ENCODE results near the gene CHAC1. TPM values are rescaled to one million over a fixed set of nuclear protein-coding genes. Genes with fewer than 3 reads are reported as not detected.

Gene CHAC1
- total and polyA plus RNA-seq, 7 donors, result 3.7 to 243 (median 49.0) TPM

- H3K4me3 ChIP-seq, result peak overlapping the region; percentile 66
- no peaks in the 10 kb centered on the region for H3K36me3 ChIP-seq (ENCODE audit: insufficient read depth in 1 of 2, low read depth in 1 of 2)
- no peak for DNase-seq
- ATAC-seq, result no peak
- TF ChIP-seq, protein P1, sequence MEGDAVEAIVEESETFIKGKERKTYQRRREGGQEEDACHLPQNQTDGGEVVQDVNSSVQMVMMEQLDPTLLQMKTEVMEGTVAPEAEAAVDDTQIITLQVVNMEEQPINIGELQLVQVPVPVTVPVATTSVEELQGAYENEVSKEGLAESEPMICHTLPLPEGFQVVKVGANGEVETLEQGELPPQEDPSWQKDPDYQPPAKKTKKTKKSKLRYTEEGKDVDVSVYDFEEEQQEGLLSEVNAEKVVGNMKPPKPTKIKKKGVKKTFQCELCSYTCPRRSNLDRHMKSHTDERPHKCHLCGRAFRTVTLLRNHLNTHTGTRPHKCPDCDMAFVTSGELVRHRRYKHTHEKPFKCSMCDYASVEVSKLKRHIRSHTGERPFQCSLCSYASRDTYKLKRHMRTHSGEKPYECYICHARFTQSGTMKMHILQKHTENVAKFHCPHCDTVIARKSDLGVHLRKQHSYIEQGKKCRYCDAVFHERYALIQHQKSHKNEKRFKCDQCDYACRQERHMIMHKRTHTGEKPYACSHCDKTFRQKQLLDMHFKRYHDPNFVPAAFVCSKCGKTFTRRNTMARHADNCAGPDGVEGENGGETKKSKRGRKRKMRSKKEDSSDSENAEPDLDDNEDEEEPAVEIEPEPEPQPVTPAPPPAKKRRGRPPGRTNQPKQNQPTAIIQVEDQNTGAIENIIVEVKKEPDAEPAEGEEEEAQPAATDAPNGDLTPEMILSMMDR (IDR thresholded peaks at IDR 0.05), result no peak
- H3K4me1 ChIP-seq, result peaks cover 36% of the 10 kb centered on the region
- intact Hi-C loops (cut with DNase I), result no loop called here
- WGBS, 3 donors, result 60 to 70% (median 66%) methylated on average over 16 of the region's 16 CpGs
- peaks cover 0 to 63% (median 14%) of the 10 kb centered on the region in 3 donors for H3K27me3 ChIP-seq (ENCODE audit: insufficient read depth in 3 of 3, low read length in 2 of 3)
- no peaks in the 10 kb centered on the region for H3K9me3 ChIP-seq
- H3K27ac ChIP-seq, result no peak overlapping the region
Measured at GRCh38 chr15:40931300-40932142, 21.8 kb upstream of the CHAC1 start.

DNA sequence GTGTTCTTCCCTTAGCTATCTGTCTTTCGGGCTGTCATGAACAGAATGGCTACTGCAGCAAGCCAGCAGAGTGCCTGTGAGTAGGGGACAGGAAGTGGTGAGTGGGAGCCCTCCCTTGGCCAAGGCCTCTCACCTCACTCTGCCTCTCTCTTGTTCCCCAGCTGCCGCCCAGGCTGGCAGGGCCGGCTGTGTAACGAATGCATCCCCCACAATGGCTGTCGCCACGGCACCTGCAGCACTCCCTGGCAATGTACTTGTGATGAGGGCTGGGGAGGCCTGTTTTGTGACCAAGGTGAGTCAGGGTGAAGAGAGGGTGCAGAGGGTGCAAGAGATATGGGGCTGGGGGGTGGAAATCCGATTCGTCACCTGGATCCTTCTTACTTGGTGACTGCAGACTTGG lies 21.1 kb upstream of the CHAC1 start:
- WGBS, 3 donors, result 71 to 80% (median 74%) methylated on average over 8 of the region's 8 CpGs
- DNase-seq (no peak), ATAC-seq (no peak)
- Histone ChIP-seq H3K4me3 (peak overlapping the region; percentile 66), H3K36me3 (ENCODE audit: insufficient read depth in 1 of 2, low read depth in 1 of 2) (no peaks in the 10 kb centered on the region), H3K27me3 (ENCODE audit: insufficient read depth in 3 of 3, low read length in 2 of 3) (peaks cover 0 to 56% (median 12%) of the 10 kb centered on the region in 3 donors), H3K4me1 (peaks cover 40% of the 10 kb centered on the region), H3K9me3 (no peaks in the 10 kb centered on the region), H3K27ac (no peak overlapping the region)
- intact Hi-C loops (cut with DNase I), result no loop called here
- TF ChIP-seq, protein P1 (IDR thresholded peaks at IDR 0.05), result no peak

GRCh38 chr15:40932649-40933516 lies 20.4 kb upstream of the CHAC1 start:
- H3K9me3 ChIP-seq, result no peaks in the 10 kb centered on the region
- no peak for DNase-seq
- no peak for ATAC-seq
- peak overlapping the region; percentile 66 for H3K4me3 ChIP-seq
- H3K36me3 ChIP-seq (ENCODE audit: insufficient read depth in 1 of 2, low read depth in 1 of 2), result no peaks in the 10 kb centered on the region
- TF ChIP-seq, protein P1 (IDR thresholded peaks at IDR 0.05), result no peak
- H3K27ac ChIP-seq, result no peak overlapping the region
- intact Hi-C loops (cut with DNase I), result no loop called here
- peaks cover 0 to 49% (median 12%) of the 10 kb centered on the region in 3 donors for H3K27me3 ChIP-seq (ENCODE audit: insufficient read depth in 3 of 3, low read length in 2 of 3)
- H3K4me1 ChIP-seq, result peaks cover 46% of the 10 kb centered on the region
- 68 to 77% (median 70%) methylated on average over 11 of the region's 11 CpGs for WGBS, 3 donors

DNA sequence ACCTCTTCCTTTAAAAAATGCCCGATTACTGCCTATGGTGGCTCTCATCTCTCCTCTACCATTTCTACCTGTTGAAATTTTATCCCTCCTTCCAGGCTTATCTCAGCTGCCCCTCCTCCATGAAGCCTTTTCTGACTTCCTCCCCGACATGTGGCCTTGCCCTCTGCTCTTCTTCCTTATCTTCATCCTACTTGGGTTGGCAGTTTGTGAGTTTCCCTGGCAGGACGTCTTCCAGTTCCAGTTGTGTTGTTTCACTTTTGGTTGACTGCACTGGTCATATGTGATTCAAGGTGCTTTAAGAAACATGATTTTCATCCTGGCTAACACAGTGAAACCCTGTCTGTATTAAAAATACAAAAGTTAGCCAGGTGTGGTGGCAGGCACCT lies 19.8 kb upstream of the CHAC1 start:
- ATAC-seq (no peak), DNase-seq (no peak)
- Histone ChIP-seq H3K36me3 (ENCODE audit: insufficient read depth in 1 of 2, low read depth in 1 of 2) (no peaks in the 10 kb centered on the region), H3K4me3 (peak overlapping the region; percentile 66), H3K27me3 (ENCODE audit: insufficient read depth in 3 of 3, low read length in 2 of 3) (peaks cover 0 to 43% (median 12%) of the 10 kb centered on the region in 3 donors), H3K4me1 (peaks cover 44% of the 10 kb centered on the region), H3K9me3 (no peaks in the 10 kb centered on the region), H3K27ac (no peak overlapping the region)
- intact Hi-C loops (cut with DNase I), result no loop called here
- TF ChIP-seq, protein P1 (IDR thresholded peaks at IDR 0.05), result no peak
- WGBS, 3 donors, result 73 to 86% (median 80%) methylated on average over 3 of the region's 3 CpGs

Data from psoas muscle (tissue), 8 donors.